GM12875 (cell line): ENCODE measurements around the gene WDR49.

Experiments used
- H3K4me3 ChIP-seq: one replicate; pipeline ENCODE4 v1.5.1; 2011; ENCODE audit warnings: low read depth, low read length, control low read depth
- TF ChIP-seq, protein P1 (sequence below): IDR thresholded peaks from 2 replicates; pipeline ENCODE4 v1.5.1; 2011; ENCODE audit warnings: low read depth, mild to moderate bottlenecking, control low read depth, inconsistent platforms, low read length, moderate library complexity, borderline replicate concordance; ENCODE audit not compliant: insufficient read depth

Gene WDR49

DNA sequence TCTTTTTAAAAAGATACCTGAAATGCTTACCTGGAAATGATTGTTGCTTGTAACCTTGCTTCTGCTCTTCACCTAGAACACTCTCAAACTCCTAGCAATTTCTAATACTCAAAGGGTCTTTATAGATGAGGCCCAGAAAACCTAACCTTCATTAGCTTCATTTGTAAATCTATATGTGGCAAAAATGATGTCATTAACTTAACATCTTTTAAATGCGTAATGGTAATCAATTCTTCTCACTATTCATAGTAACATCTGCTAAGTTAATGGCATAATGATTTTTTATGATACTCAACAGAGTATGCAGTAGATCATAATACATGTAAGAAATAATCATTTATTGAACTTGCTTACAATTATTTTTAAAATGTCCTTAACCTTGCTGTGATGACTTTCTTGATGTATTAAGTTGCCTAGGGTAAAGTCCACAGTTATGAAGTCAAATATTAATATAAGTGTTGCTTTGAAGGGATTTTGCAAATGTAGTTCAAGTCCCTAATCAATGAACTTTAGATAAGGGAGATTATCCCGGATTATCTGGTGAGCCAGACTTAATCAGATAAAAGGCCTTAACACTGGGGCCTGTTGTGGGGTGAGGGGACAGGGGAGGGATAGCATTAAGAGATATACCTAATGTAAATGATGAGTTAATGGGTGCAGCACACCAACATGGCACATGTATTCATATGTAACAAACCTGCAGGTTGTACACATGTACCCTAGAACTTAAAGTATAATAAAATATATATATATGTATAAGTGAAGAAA lies 169.8 kb downstream of the WDR49 start:
- H3K4me3 ChIP-seq, result no peak overlapping the region
- TF ChIP-seq, protein P1, sequence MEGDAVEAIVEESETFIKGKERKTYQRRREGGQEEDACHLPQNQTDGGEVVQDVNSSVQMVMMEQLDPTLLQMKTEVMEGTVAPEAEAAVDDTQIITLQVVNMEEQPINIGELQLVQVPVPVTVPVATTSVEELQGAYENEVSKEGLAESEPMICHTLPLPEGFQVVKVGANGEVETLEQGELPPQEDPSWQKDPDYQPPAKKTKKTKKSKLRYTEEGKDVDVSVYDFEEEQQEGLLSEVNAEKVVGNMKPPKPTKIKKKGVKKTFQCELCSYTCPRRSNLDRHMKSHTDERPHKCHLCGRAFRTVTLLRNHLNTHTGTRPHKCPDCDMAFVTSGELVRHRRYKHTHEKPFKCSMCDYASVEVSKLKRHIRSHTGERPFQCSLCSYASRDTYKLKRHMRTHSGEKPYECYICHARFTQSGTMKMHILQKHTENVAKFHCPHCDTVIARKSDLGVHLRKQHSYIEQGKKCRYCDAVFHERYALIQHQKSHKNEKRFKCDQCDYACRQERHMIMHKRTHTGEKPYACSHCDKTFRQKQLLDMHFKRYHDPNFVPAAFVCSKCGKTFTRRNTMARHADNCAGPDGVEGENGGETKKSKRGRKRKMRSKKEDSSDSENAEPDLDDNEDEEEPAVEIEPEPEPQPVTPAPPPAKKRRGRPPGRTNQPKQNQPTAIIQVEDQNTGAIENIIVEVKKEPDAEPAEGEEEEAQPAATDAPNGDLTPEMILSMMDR, result no peak

DNA sequence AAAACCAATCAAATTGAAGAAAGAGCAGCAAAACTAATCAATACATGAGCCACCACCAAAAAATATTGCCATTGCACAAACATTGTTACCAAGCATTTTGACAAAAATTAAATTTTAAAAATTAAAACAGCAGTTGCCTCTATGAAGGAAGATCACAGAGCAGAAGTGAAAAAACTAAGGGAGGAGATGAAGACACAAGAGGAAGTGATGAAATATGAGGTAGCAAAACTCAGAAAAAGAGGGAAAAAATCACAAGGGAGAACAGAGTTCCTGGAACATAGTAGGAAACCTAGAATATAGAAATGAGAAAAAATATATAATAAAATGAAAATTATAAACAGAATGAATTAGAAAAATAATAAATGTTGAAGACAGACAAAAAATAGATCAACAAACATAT lies 172.6 kb downstream of the WDR49 start:
- TF ChIP-seq, protein P1, result no peak
- H3K4me3 ChIP-seq, result no peak overlapping the region

DNA sequence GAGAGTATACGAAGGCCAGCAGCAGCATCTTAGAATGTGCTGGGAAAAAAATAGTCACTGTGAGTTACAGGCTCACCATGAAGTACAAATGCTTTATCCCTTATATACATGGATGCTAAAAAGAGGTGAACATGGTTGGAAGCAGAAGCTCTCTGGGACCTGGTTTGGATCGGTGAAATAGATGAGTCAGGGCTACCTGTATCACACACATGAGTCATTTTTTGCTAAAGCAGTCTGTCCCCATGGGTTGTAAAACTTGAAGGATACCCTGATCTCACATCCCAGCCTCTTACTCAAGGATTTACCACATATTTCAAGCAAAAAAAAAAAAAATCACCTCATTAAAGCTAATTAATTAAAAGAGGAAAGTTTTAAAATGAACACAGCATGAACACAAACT lies 173.0 kb downstream of the WDR49 start:
- no peak overlapping the region for H3K4me3 ChIP-seq
- TF ChIP-seq, protein P1, result no peak

DNA sequence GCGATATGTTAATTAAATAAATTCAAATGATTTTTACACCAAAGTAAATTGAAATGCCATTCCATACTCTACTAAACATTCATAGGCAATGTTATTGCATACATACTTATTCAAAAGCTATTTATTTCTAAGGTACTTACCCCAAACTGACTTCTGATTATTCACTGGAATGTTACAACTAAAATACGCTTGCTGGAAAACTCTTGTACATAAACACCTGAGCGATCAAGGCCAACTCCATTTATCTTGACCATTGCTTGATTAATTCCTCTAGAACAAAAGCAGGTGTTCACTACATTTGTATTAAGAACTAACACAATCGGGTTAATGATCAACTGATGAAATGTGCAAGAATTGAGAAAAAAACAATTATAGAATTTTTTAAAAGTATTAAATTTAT lies 179.9 kb downstream of the WDR49 start, which contains the start of gene SERPINI2:
TSS of gene SERPINI2 (minus strand) at position 180 of the 400 bp plus-strand sequence. CDS start 2,208 bp downstream, outside the sequence.
- TF ChIP-seq, protein P1, result no peak
- H3K4me3 ChIP-seq, result no peak within 1 kb of the TSS

DNA sequence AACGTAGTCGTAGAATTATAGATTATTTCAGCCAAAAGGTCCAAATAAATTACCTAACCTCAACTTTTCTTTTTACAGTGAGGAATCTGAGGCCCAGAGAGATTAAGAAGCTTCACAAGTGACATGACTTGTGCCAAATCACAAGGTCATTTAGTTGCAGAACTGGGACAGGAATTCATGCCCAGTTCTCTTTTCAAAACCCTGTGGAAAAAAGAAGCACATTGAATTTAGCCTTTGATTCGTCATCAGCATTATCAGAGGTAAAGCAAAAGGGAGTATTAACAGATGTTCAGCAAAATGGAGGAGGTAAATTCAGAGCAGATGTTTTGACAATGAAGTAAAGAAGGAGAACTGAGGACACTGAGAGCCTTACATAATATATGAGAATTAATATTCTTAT lies 184.4 kb downstream of the WDR49 start:
- TF ChIP-seq, protein P1, result no peak
- H3K4me3 ChIP-seq, result no peak overlapping the region

DNA sequence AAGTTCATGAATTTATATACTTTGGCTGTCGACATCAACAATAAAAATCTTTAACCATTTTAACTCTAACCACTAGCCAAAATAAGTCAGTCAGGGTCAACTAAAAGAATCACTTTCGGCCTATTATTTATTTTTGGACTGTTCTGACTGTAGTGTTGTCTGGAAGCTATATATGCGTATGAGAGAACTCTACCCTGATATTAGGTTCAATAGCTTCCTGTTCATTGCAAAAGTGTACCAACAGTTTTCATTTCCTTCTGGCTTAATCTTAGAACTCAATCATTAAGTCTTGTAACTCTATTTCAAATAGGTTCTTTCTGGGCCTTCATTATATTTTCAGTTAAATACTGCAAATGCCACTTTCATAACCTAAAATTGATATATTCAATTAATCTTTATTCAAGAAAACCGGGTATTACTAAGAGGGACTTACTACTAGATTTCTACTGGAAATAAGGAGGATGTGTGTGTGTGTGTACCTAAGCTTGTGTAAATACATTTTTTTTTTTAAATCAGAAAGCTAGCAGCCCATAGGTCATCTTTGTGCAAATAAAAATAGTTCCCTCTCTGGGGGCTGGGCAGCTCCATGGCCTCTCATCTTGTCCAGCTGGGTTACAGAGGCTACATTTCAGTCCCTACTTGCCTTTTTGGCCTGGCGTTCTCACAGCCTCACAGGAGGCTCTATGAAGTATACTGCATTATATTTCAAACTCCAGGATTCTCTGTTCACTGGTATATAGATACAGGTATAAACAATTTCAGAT lies 185.7 kb downstream of the WDR49 start:
- no peak overlapping the region for H3K4me3 ChIP-seq
- TF ChIP-seq, protein P1, result no peak

DNA sequence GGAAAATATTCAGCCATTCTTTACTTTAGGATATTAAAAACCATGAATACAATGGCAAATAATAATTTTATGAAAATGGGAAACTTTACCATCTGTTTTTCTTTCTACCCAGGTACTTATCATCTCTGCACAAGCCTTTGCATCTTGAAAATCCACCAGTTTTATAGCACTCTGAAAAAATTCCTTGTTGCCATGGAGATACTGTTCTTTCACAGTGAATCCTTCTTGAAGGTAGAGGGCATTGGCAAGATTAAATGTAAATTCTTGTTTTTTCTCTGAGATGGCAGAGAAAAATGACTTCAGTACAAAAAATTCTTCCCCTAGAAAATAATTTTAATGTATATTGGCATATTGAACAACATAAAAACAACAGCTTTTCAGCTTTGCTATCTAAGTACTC lies 186.8 kb downstream of the WDR49 start:
- no peak overlapping the region for H3K4me3 ChIP-seq
- TF ChIP-seq, protein P1, result no peak
